HCT116 (cell line): ENCODE data around the gene RNASEH2B. TPM values are rescaled to one million over a fixed set of nuclear protein-coding genes. Genes with fewer than 3 reads are reported as not detected.

Experiments used
- ATAC-seq: fragments of 200-7000 bp; cut with Tn5 transposase; 2 replicates; pipeline ENCODE4 v1.9.1; 2020; ENCODE audit warnings: mild to moderate bottlenecking, moderate library complexity
- BruUV-seq: library from RNA; stranded (reverse); fragments of 400-500 nt; replicated peaks from 2 replicates; lab custom pipeline; 2021; lab: Mats Ljungman, UMichigan
- CTCF ChIA-PET: fragments of 300-600 bp; sonication (Branson Sonifier 250); formaldehyde crosslinking; loops from one replicate; lab custom pipeline; 2021; ENCODE audit warnings: antibody characterized with exemption; lab: Charles Lee
- POLR2A ChIA-PET: fragments of 300-600, 350-600 bp; sonication (Branson Sonifier 250); formaldehyde crosslinking; loops from one replicate; lab custom pipeline; 2021; ENCODE audit warnings: antibody characterized with exemption; lab: Charles Lee
- RAD21 ChIA-PET, 2 experiments: fragments of 300-600 bp; sonication (Branson Sonifier 250); formaldehyde crosslinking; loops; one replicate each; lab custom pipeline; 2023; ENCODE audit warnings: low total read pairs in 2 of 2; ENCODE audit not compliant: uncharacterized antibody in 2 of 2, unreplicated experiment in 2 of 2, low non-redundant PET in 1 of 2; lab: Charles Lee
- DNase-seq: peaks from one replicate; pipeline ENCODE4 v3.0.0-alpha.2; 2010; ENCODE audit warnings: low read depth, low spot score
- H2AFZ ChIP-seq: fragments of 200-600 bp; shearing (Covaris generic), sonication (generic); 2 replicates; pipeline ENCODE4 v1.6.1; 2017; ENCODE audit warnings: low read depth, mixed run types, mixed read lengths, antibody characterized with exemption, low read length; ENCODE audit not compliant: poor library complexity, severe bottlenecking
- H3K27ac ChIP-seq: 2 replicates; pipeline ENCODE4 v1.5.1; 2012; ENCODE audit warnings: low read depth, low read length
- H3K27me3 ChIP-seq: fragments of 200-600 bp; sonication (generic); 2 replicates; pipeline ENCODE4 v1.6.1; 2016; ENCODE audit warnings: mixed run types, low read length, mixed read lengths; ENCODE audit not compliant: insufficient read depth
- H3K36me3 ChIP-seq, 2 experiments: fragments of 200-500 bp in 1 of 2; fragments of 200-600 bp in 1 of 2; sonication (Bioruptor generic) in 1 of 2; sonication (generic) in 1 of 2; 2 replicates each; pipeline versions ENCODE4 v1.5.1 to v1.6.1; 2014 to 2016; ENCODE audit warnings: low read length in 2 of 2, inconsistent platforms in 1 of 2, mixed read lengths in 1 of 2, mixed run types in 1 of 2; ENCODE audit not compliant: insufficient read depth in 2 of 2, control insufficient read depth in 1 of 2
- H3K4me1 ChIP-seq, 2 experiments: fragments of 200-600 bp in 1 of 2; sonication (generic) in 1 of 2; 2 replicates each; pipeline versions ENCODE4 v1.5.1 to v1.6.1; 2012 to 2017; ENCODE audit warnings: low read length in 2 of 2, inconsistent platforms in 1 of 2, mild to moderate bottlenecking in 1 of 2, mixed read lengths in 1 of 2, mixed run types in 1 of 2, moderate library complexity in 1 of 2; ENCODE audit not compliant: insufficient read depth in 2 of 2, control insufficient read depth in 1 of 2
- H3K4me2 ChIP-seq: fragments of 200-600 bp; sonication (generic); 2 replicates; pipeline ENCODE4 v1.6.1; 2017; ENCODE audit warnings: mixed run types, low read length, mixed read lengths
- H3K4me3 ChIP-seq, 2 experiments: fragments of 200-600 bp in 1 of 2; sonication (generic) in 1 of 2; replicated peaks in 1 of 2; 2 replicates each; pipeline ENCODE4 v1.5.1; 2011 to 2016; ENCODE audit warnings: low read length in 2 of 2, control low read depth in 1 of 2, low read depth in 1 of 2, mild to moderate bottlenecking in 1 of 2, mixed read lengths in 1 of 2, mixed run types in 1 of 2
- H3K79me2 ChIP-seq: fragments of 200-600 bp; sonication (generic); 2 replicates; pipeline ENCODE4 v1.6.1; 2017; ENCODE audit warnings: mild to moderate bottlenecking, mixed run types, low read length, moderate library complexity, mixed read lengths; ENCODE audit not compliant: insufficient read depth
- H3K9ac ChIP-seq: fragments of 200-600 bp; sonication (generic); 2 replicates; pipeline ENCODE4 v1.6.1; 2016; ENCODE audit warnings: low read length, mixed read lengths
- H3K9me2 ChIP-seq: fragments of 200-600 bp; sonication (generic), shearing (Covaris generic); 2 replicates; pipeline ENCODE4 v1.6.1; 2017; ENCODE audit warnings: mixed run types, mild to moderate bottlenecking, moderate library complexity; ENCODE audit not compliant: insufficient read depth
- H3K9me3 ChIP-seq, 2 experiments: fragments of 200-500 bp in 1 of 2; fragments of 200-600 bp in 1 of 2; sonication (Bioruptor generic) in 1 of 2; sonication (generic) in 1 of 2; 2 replicates each; pipeline ENCODE4 v1.6.1; 2014 to 2017; ENCODE audit warnings: low read length in 2 of 2, mixed read lengths in 2 of 2, inconsistent platforms in 1 of 2, low read depth in 1 of 2, mild to moderate bottlenecking in 1 of 2, mixed run types in 1 of 2, moderate library complexity in 1 of 2; ENCODE audit not compliant: control insufficient read depth in 1 of 2, insufficient read depth in 1 of 2
- H4K20me1 ChIP-seq: fragments of 200-600 bp; sonication (generic), shearing (Covaris generic); 2 replicates; pipeline ENCODE4 v1.6.1; 2017; ENCODE audit warnings: mixed run types, mild to moderate bottlenecking, moderate library complexity; ENCODE audit not compliant: insufficient read depth
- CEBPB ChIP-seq: IDR thresholded peaks from 2 replicates; pipeline ENCODE4 v1.6.1; 2012; ENCODE audit warnings: low read depth
- CTCF ChIP-seq, 3 experiments: fragments of 200-600 bp in 1 of 3; sonication (generic) in 1 of 3; IDR thresholded peaks in 2 of 3; conservative IDR thresholded peaks in 1 of 3; 2 replicates each; pipeline ENCODE4 v1.5.1; 2012 to 2017; ENCODE audit warnings: low read depth in 2 of 3, low read length in 2 of 3, antibody characterized with exemption in 1 of 3, borderline replicate concordance in 1 of 3, control low read depth in 1 of 3, mild to moderate bottlenecking in 1 of 3, mixed read lengths in 1 of 3, mixed run types in 1 of 3, moderate library complexity in 1 of 3; ENCODE audit not compliant: insufficient read depth in 1 of 3
- EGR1 ChIP-seq: IDR thresholded peaks from 2 replicates; pipeline ENCODE4 v1.6.1; 2012; ENCODE audit warnings: low read depth
- ELF1 ChIP-seq: IDR thresholded peaks from 2 replicates; pipeline ENCODE4 v1.6.1; 2012; ENCODE audit warnings: low read depth, borderline replicate concordance
- EZH2 ChIP-seq: fragments of 200-600 bp; sonication (generic); IDR thresholded peaks from 2 replicates; pipeline ENCODE4 v1.6.1; 2017; ENCODE audit warnings: antibody characterized with exemption, mixed run types
- EZH2phosphoT487 ChIP-seq: fragments of 200-600 bp; IDR thresholded peaks from 2 replicates; pipeline ENCODE4 v1.6.1; 2018; ENCODE audit warnings: antibody characterized with exemption, borderline replicate concordance
- JUND ChIP-seq: IDR thresholded peaks from 2 replicates; pipeline ENCODE4 v1.6.1; 2012
- POLR2A ChIP-seq: IDR thresholded peaks from 2 replicates; pipeline ENCODE4 v1.7.0; 2011; ENCODE audit warnings: borderline replicate concordance; ENCODE audit not compliant: insufficient read depth, insufficient read length; ENCODE audit errors: extremely low read depth
- POLR2AphosphoS5 ChIP-seq: IDR thresholded peaks from 2 replicates; pipeline ENCODE4 v1.6.1; 2011; ENCODE audit warnings: mild to moderate bottlenecking, low read depth, low read length, moderate library complexity
- RAD21 ChIP-seq: IDR thresholded peaks from 2 replicates; pipeline ENCODE4 v1.6.1; 2012; ENCODE audit warnings: low read depth, mild to moderate bottlenecking
- SIN3A ChIP-seq: IDR thresholded peaks from 2 replicates; pipeline ENCODE4 v1.6.1; 2012; ENCODE audit warnings: low read depth
- SRF ChIP-seq: IDR thresholded peaks from 2 replicates; pipeline ENCODE4 v1.6.1; 2012; ENCODE audit warnings: low read depth
- TCF7L2 ChIP-seq: IDR thresholded peaks from 2 replicates; pipeline ENCODE4 v1.7.0; 2011; ENCODE audit warnings: borderline replicate concordance, inconsistent platforms; ENCODE audit not compliant: insufficient read depth, insufficient read length; ENCODE audit errors: extremely low read depth
- YY1 ChIP-seq: IDR thresholded peaks from 2 replicates; pipeline ENCODE4 v1.6.1; 2011; ENCODE audit warnings: low read length, low read depth, moderate library complexity, mild to moderate bottlenecking; ENCODE audit not compliant: insufficient replicate concordance; ENCODE audit errors: extremely low read depth
- ZFX ChIP-seq: fragments of 450-650 bp; IDR thresholded peaks from 2 replicates; pipeline ENCODE4 v1.6.1; 2017
- ZNF274 ChIP-seq: fragments of 200-500 bp; sonication (Bioruptor generic); IDR thresholded peaks from 2 replicates; pipeline ENCODE4 v1.6.1; 2014; ENCODE audit warnings: mild to moderate bottlenecking, low read depth, low read length, inconsistent platforms
- intact Hi-C: fragments of 100-400 bp; cut with micrococcal nuclease; formaldehyde crosslinking; loops from 2 replicates; pipeline ENCODE4 v1.10.0; 2022
- total RNA-seq: library from RNA; stranded (reverse); gene quantifications from one replicate; pipeline ENCODE4 v1.2.1, GENCODE V29; 2021; ENCODE audit not compliant: unreplicated experiment
- TF ChIP-seq, protein P1 (sequence below): IDR thresholded peaks from 2 replicates; pipeline ENCODE4 v1.6.1; 2011; ENCODE audit warnings: mild to moderate bottlenecking, low read length, moderate library complexity; ENCODE audit not compliant: insufficient replicate concordance; ENCODE audit errors: extremely low read depth
- TF ChIP-seq, protein P2 (sequence below): IDR thresholded peaks from 2 replicates; pipeline ENCODE4 v1.6.1; 2012
- TF ChIP-seq, protein P3 (sequence below): IDR thresholded peaks from 2 replicates; pipeline ENCODE4 v1.6.1; 2012

The RNASEH2B gene
- total RNA-seq, 1 experiment from 2014 or later = 41.3 TPM

DNA sequence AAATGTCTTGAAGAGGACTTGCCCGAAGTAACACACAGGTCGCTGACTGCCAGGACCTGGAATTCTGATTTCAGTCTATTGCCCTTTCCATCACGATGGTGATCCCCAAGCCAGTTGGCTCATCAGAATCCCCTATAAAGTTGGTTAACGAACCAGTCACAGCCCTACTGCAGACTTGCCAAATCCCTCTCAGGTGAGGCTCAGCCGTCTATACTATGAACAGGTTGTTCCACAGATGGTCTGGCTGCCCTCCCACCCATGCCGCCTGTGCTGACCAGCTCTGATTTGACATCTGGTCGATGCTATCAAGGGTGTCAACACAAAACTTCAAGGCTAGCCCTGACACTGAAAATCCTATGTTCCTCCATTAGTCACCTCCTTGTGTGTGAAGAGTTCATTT, 90.0 kb downstream of the RNASEH2B start:
- TF ChIP-seq EZH2 (no peak), RAD21 (no peak), POLR2AphosphoS5 (no peak)
- TF ChIP-seq, all 23 proteins: peak for 0
- Histone ChIP-seq H3K36me3 (no peaks in the 10 kb centered on the region), H3K9me2 (no peaks in the 10 kb centered on the region), H3K27me3 (no peaks in the 10 kb centered on the region), H2AFZ (no peak overlapping the region), H3K4me1 (no peaks in the 10 kb centered on the region), H3K79me2 (no peaks in the 10 kb centered on the region), H4K20me1 (no peaks in the 10 kb centered on the region), H3K4me2 (no peak overlapping the region), H3K4me3 (no peak overlapping the region), H3K27ac (no peak overlapping the region), H3K9me3 (no peaks in the 10 kb centered on the region), H3K9ac (no peak overlapping the region)
- DNase-seq = no peak
- intact Hi-C loops = no loop called here
- no TSS peak for BruUV-seq
- ATAC-seq = no peak
- POLR2A ChIA-PET = no interaction called here
- RAD21 ChIA-PET = no interaction called here
- CTCF ChIA-PET = no interaction called here

DNA sequence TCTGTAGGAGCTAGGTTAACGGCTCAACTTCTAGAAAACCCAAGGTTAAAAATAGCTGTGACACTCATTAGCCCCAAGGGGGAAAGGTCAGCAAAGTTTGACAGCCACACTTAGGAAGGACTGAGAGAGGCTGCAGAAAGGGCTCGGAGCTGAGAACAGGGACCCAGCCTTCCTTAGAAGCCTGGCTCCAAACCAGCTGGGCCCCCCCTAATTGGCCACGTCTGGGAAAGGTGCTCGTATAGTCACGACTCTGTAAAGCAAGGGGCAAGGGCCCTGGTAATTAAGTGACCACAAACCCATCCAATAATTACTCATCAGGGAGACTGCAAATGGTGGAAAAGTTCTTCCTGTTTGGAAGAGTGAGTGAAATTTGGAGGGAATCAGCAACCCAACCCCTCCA, 90.5 kb downstream of the RNASEH2B start:
- no peak overlapping the region for H2AFZ ChIP-seq
- ChIA-PET RAD21 (no interaction called here), CTCF (no interaction called here), POLR2A (no interaction called here)
- H3K9me3 ChIP-seq = no peaks in the 10 kb centered on the region
- ATAC-seq (no peak), DNase-seq (no peak)
- no TSS peak for BruUV-seq
- H3K36me3 ChIP-seq = no peaks in the 10 kb centered on the region
- H4K20me1 ChIP-seq = no peaks in the 10 kb centered on the region
- H3K4me2 ChIP-seq = no peak overlapping the region
- no peaks in the 10 kb centered on the region for H3K9me2 ChIP-seq
- H3K27me3 ChIP-seq = no peaks in the 10 kb centered on the region
- intact Hi-C loops = no loop called here
- no peak overlapping the region for H3K4me3 ChIP-seq
- H3K4me1 ChIP-seq = no peaks in the 10 kb centered on the region
- no peak overlapping the region for H3K9ac ChIP-seq
- H3K79me2 ChIP-seq = no peaks in the 10 kb centered on the region
- H3K27ac ChIP-seq = no peak overlapping the region
- TF ChIP-seq, protein P1, sequence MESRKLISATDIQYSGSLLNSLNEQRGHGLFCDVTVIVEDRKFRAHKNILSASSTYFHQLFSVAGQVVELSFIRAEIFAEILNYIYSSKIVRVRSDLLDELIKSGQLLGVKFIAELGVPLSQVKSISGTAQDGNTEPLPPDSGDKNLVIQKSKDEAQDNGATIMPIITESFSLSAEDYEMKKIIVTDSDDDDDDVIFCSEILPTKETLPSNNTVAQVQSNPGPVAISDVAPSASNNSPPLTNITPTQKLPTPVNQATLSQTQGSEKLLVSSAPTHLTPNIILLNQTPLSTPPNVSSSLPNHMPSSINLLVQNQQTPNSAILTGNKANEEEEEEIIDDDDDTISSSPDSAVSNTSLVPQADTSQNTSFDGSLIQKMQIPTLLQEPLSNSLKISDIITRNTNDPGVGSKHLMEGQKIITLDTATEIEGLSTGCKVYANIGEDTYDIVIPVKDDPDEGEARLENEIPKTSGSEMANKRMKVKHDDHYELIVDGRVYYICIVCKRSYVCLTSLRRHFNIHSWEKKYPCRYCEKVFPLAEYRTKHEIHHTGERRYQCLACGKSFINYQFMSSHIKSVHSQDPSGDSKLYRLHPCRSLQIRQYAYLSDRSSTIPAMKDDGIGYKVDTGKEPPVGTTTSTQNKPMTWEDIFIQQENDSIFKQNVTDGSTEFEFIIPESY = no peak
- TF ChIP-seq TCF7L2 (no peak), POLR2A (no peak), JUND (no peak), SIN3A (no peak), EZH2phosphoT487 (no peak), SRF (no peak), ELF1 (no peak), ZNF274 (no peak), CEBPB (no peak), CTCF (IDR thresholded peaks at IDR 0.05 in 2 of 3, conservative IDR thresholded peaks at IDR 0.05 in 1 of 3; ENCODE audit: borderline replicate concordance in 1 of 3, insufficient read depth in 1 of 3, low read depth in 2 of 3, low read length in 2 of 3) (no peak), EZH2 (no peak), YY1 (no peak), EGR1 (no peak), ZFX (no peak)
- TF ChIP-seq, protein P2, sequence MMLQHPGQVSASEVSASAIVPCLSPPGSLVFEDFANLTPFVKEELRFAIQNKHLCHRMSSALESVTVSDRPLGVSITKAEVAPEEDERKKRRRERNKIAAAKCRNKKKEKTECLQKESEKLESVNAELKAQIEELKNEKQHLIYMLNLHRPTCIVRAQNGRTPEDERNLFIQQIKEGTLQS = no peak
- TF ChIP-seq, protein P3, sequence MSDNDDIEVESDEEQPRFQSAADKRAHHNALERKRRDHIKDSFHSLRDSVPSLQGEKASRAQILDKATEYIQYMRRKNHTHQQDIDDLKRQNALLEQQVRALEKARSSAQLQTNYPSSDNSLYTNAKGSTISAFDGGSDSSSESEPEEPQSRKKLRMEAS = no peak
